A549 treated with AZD9567 at 1 μM for 4 hours (cell line): ENCODE data around the gene BEST1. TPM values are rescaled to one million over a fixed set of nuclear protein-coding genes. Genes with fewer than 3 reads are reported as not detected.

ENCODE experiments used
- total RNA-seq: library from RNA; stranded (reverse); fragments of 200-300 nt; extraction: Qiagen RNA extraction; gene quantifications from 5 replicates; pipeline ENCODE4 v1.2.3, GENCODE V29; 2022; ENCODE audit not compliant: insufficient read depth

Gene BEST1
- total RNA-seq, result 1.6 to 7.4 TPM (median 3.2 TPM) in 5 replicates

DNA sequence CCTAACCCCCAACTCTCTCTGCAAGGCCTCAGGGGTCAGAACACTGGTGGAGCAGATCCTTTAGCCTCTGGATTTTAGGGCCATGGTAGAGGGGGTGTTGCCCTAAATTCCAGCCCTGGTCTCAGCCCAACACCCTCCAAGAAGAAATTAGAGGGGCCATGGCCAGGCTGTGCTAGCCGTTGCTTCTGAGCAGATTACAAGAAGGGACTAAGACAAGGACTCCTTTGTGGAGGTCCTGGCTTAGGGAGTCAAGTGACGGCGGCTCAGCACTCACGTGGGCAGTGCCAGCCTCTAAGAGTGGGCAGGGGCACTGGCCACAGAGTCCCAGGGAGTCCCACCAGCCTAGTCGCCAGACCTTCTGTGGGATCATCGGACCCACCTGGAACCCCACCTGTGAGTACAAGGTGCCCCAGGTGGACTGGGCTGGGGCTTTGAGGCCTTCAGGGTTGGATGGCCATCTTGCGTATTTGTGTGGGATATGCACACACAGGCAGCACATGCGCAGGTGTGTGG is at the start of gene BEST1:
BEST1 (plus strand) TSS at position 317 of the 513 bp plus-strand sequence. CDS start 1,456 bp downstream, outside the sequence.

DNA sequence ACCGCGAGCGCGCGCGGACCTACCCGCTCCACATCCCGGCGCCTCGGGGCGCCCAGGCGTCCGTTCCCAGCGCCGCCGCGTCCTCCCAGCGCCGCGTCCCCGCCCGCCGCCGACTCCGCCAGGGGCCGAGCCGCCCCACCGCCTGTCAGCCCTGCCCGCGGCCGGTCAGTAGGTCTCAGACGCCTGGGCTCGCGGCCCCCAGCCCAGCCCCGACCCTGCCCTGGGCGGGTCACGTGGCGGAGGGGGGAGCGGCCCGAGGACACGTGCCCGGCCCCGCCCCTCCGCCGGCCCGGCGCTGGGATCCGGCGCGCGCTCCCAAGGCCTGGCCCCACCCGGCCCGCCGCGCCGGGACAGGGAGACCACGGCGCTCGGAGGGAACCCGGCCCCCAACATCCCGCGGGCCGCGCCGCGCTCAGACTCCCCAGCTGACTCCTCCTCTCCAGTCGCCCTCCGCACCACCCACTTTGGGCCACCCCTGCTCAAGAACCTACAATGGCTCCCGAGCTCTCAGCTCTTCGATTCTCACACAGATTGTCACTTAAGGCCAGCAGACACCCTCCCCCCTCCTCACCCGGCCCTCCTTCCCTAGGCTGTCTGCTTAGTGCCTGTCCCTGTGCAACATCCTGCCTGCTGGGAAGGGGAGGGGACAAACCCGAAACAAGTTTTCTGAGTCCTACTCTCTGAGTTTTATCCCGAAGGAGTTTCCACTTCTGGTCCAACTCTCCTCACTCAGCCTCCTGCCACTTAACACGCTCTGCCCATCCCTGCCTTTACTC is 32.6 kb upstream of the BEST1 start, which contains the start of gene RAB3IL1:
RAB3IL1 (minus strand) TSS at position 233 of the 776 bp plus-strand sequence; CDS start at position 34, 199 bp downstream.

DNA sequence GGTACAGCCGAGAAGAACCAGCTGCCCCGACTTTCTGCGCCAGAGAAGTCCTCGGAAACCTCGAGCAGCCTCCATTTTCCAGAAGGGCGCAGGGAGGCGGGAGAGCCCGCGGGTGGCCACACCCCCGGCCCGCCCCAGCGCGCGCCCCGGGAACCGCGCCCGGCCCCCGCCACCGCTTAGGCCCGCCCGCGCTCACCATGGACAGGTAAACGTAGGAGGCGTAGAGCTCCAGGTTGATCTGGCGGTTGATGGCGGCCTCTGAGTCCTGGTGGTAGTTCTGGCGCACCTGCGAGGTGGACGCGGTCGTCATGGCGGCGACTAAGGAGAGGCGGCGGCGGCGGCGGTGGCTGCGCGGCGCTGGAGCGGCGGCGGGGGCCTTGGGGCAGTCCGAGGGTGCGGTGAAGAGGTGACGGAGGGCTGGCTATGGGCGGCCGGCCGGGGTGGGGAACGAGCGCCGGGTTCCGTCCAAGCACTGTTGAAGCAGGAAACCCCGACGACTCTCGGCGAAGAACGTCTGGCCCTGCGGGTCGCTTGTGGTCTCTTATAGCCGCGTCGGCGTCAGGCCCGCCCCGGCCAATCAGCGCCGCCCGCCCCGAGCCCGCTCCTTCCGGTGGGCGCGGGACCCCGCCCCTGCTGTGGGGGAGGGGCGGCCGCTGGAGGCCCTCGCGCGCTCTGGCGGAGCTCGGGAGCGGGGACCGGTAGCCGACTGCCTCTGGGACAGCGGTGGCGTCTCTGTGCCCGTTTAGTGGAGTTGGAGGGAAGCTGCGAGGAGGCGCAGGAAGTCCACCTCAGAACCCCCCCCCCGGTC is 17.2 kb downstream of the BEST1 start, which contains the start of gene FTH1:
FTH1 (minus strand) TSS at position 519 of the 808 bp plus-strand sequence; CDS start at position 310, 209 bp downstream.

Other genes with a start within 250 kb of the BEST1 start
- 11.9 to 19.0 TPM (median 18.0 TPM) in 5 replicates for gene MYRF, start 197.7 kb upstream of the BEST1 start, total RNA-seq
- 215 to 243 TPM (median 228 TPM) in 5 replicates for gene TMEM258, start 157.8 kb upstream of the BEST1 start, total RNA-seq
- gene FEN1, start 157.4 kb upstream of the BEST1 start, total RNA-seq, result 85.9 to 107 TPM (median 99.6 TPM) in 5 replicates
- gene FADS1, start 133.3 kb upstream of the BEST1 start, total RNA-seq, result 178 to 247 TPM (median 209 TPM) in 5 replicates
- 360 to 457 TPM (median 388 TPM) in 5 replicates for gene FADS2, start 122.1 kb upstream of the BEST1 start, total RNA-seq
- 40.2 to 89.4 TPM (median 80.9 TPM) in 5 replicates for gene FADS3, start 58.8 kb upstream of the BEST1 start, total RNA-seq
- 16.3 to 57.5 TPM (median 16.6 TPM) in 5 replicates for gene RAB3IL1, start 32.8 kb upstream of the BEST1 start, total RNA-seq
- 10,052 to 20,533 TPM (median 17,915 TPM) in 5 replicates for gene FTH1, start 17.3 kb downstream of the BEST1 start, total RNA-seq
- 48.2 to 53.3 TPM (median 50.3 TPM) in 5 replicates for gene INCENP, start 173.7 kb downstream of the BEST1 start, total RNA-seq
- not detected in 5 replicates for gene SCGB1D1, start 239.9 kb downstream of the BEST1 start, total RNA-seq